Lung (tissue), 12 donors: Measurements from ENCODE around the gene CEP57L1. TPM values are rescaled to one million over a fixed set of nuclear protein-coding genes. Genes with fewer than 3 reads are reported as not detected.

Experiments used
- ATAC-seq: fragments of 200-7000 bp; cut with Tn5 transposase; one replicate; pipeline ENCODE4 v1.9.1; 2020; ENCODE audit warnings: moderate number of reproducible peaks; ENCODE audit not compliant: insufficient read depth, low FRiP score
- DNase-seq, 3 donors: peaks; one replicate each; pipeline ENCODE4 v3.0.0-alpha.2; 2013 to 2017
- H3K27ac ChIP-seq, 2 donors: one replicate each; pipeline ENCODE4 v1.5.1; 2013; ENCODE audit warnings: mild to moderate bottlenecking in 2 of 2, moderate library complexity in 2 of 2, control low read depth in 1 of 2, inconsistent platforms in 1 of 2, low read depth in 1 of 2, low read length in 1 of 2
- H3K27me3 ChIP-seq, 3 donors: one replicate each; pipeline ENCODE4 v1.5.1; 2013; ENCODE audit warnings: low read length in 2 of 3; ENCODE audit not compliant: control insufficient read depth in 3 of 3, insufficient read depth in 3 of 3
- H3K36me3 ChIP-seq, 4 donors: one replicate each; pipeline ENCODE4 v1.5.1; 2013; ENCODE audit warnings: low read length in 4 of 4, mild to moderate bottlenecking in 1 of 4, moderate library complexity in 1 of 4; ENCODE audit not compliant: control insufficient read depth in 4 of 4, insufficient read depth in 4 of 4
- H3K4me1 ChIP-seq, 5 donors: one replicate each; pipeline ENCODE4 v1.5.1; 2013; ENCODE audit warnings: low read length in 5 of 5, mild to moderate bottlenecking in 2 of 5, moderate library complexity in 1 of 5; ENCODE audit not compliant: control insufficient read depth in 5 of 5, insufficient read depth in 5 of 5
- H3K4me3 ChIP-seq: one replicate; pipeline ENCODE4 v1.5.1; 2013; ENCODE audit warnings: mild to moderate bottlenecking, control low read depth, moderate library complexity
- H3K9ac ChIP-seq, 2 donors: one replicate each; pipeline ENCODE4 v1.5.1; 2013; ENCODE audit warnings: low read length in 2 of 2, control low read depth in 1 of 2; ENCODE audit not compliant: insufficient read depth in 1 of 2
- H3K9me3 ChIP-seq, 4 donors: one replicate each; pipeline ENCODE4 v1.5.1; 2013; ENCODE audit warnings: low read length in 3 of 4, mild to moderate bottlenecking in 1 of 4, moderate library complexity in 1 of 4; ENCODE audit not compliant: control insufficient read depth in 4 of 4, insufficient read depth in 3 of 4
- CTCF ChIP-seq: IDR thresholded peaks from 2 replicates; pipeline ENCODE4 v1.5.1; 2012; ENCODE audit warnings: mild to moderate bottlenecking; ENCODE audit errors: control extremely low read depth, extremely low read depth
- WGBS, 2 donors: extraction: QIAGEN DNeasy Blood & Tissue Kit; methylation state at CpG; one replicate each; pipeline ENCODE4 v1.1.7; 2013; 5-methylcytosine and 5-hydroxymethylcytosine counted together
- polyA plus RNA-seq, 2 donors: library from polyadenylated mRNA; stranded (reverse); fragments of 200-250 nt; gene quantifications; one replicate each; pipeline ENCODE4 v1.2.1, GENCODE V29; 2013
- total RNA-seq, 2 donors: library from RNA; depleted of rRNA in 1 of 2; stranded (reverse); fragments of >200 nt in 1 of 2; gene quantifications; one replicate each; pipeline ENCODE4 v1.2.1, GENCODE V29; 2014 to 2021
- donor health status: control.
- donor health status: control.
- donor health status: Bipolar disorder and iron deficiency.
- donor health status: healthy.
- donor health status: DM: yes; HTN: yes; CAD: no.

CEP57L1 gene
- total and polyA plus RNA-seq, 4 donors, result 4.8 to 44.3 (median 8.2) TPM

DNA sequence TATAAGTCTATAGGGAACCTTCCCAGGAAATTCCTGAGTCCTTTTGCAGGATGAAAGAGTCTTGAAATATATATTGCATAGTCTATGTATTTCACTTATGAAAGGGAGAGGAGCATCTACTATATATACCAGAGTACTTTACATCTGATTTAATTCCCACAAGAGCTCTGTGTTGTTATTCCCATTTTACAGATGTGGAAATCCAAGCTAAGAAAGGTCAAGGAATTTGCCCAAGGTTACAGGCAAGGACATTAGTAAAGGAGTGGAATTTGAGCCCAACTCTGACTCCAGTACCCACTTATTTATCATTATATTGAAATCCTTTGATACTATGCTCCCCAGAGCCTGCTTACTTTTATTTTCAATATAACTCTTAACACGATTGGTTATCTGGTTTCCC is 3.2 kb upstream of the CEP57L1 start:
- Histone ChIP-seq H3K9me3 (no peaks in the 10 kb centered on the region), H3K36me3 (peaks cover 0 to 4% (median 2%) of the 10 kb centered on the region in 4 donors), H3K27me3 (no peaks in the 10 kb centered on the region), H3K27ac (peak overlapping the region in 1 of 2 donors; percentile 17), H3K4me3 (no peak overlapping the region), H3K9ac (no peak overlapping the region), H3K4me1 (peaks cover 0 to 42% (median 18%) of the 10 kb centered on the region in 5 donors)
- DNase-seq (no peak), ATAC-seq (no peak)
- TF ChIP-seq CTCF, result no peak
- WGBS, 2 donors, result 28 to 31% methylated on average over 1 of the region's 1 CpG

DNA sequence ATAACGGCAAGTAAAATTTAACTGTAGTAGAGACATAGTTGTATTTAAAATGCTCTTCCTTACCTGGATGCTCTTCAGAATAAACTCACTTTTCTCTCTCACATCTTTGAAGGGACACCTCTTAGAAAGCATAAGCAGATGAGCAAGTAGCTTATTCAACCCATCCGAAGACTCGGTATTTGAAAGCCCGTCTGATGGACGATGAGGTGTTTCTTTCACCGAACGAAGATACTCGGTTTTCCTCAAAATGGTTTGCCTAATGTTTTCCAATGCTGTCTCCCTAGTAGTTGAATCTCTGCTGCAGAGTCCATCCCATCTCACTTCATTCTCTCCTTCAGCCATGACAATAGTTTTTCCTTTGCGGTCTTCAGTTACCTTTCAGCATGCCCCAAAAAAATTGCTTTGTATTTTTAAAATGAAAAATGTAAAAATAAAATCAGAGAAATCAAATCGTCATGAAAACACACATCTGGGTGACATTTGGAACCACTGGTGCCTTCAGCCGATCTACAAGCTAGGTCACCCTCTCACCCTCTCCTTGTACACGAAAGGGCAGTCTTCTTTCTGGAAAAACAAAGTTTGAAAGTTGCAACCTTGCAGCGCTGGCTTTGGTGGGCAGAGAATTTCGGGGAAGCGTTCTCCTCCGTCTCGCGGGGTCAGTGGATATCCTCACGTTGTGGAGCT is 1.4 kb upstream of the CEP57L1 start:
- Histone ChIP-seq H3K9me3 (no peaks in the 10 kb centered on the region), H3K36me3 (peaks cover 0 to 4% (median 2%) of the 10 kb centered on the region in 4 donors), H3K9ac (peak overlapping the region; percentile 93 to 97), H3K4me3 (peak overlapping the region; percentile 56), H3K27me3 (no peaks in the 10 kb centered on the region), H3K4me1 (peaks cover 0 to 42% (median 18%) of the 10 kb centered on the region in 5 donors), H3K27ac (peak overlapping the region; percentile 99)
- peak in 2 of 3 donors; percentile 44 to 66 for DNase-seq
- WGBS, 2 donors, result 0% methylated on average over 19 of the region's 19 CpGs
- ATAC-seq, result no peak
- TF ChIP-seq CTCF, result no peak

GRCh38 chr6:109094416-109095035 is 781 bp upstream of the CEP57L1 start, which contains the start of gene SESN1:
TSS of gene SESN1 (minus strand) at chr6:109094846. CDS start at chr6:109094073, 773 bp downstream.
- peak within 1 kb of the TSS; percentile 93 to 99 for H3K9ac ChIP-seq
- peak within 1 kb of the TSS; percentile 72 for H3K4me3 ChIP-seq
- WGBS, 2 donors, result 0 to 1% methylated on average over 26 to 62 of the region's 62 CpGs
- H3K9me3 ChIP-seq, result no peaks in the 10 kb centered on the region
- peaks cover 0 to 37% (median 16%) of the 10 kb centered on the region in 5 donors for H3K4me1 ChIP-seq
- DNase-seq, result peak; percentile 95 to 97 (median 96)
- H3K36me3 ChIP-seq, result peaks cover 0 to 4% (median 2%) of the 10 kb centered on the region in 4 donors
- peak; percentile 93 for ATAC-seq
- no peak for TF ChIP-seq CTCF
- peak within 1 kb of the TSS; percentile 99 for H3K27ac ChIP-seq
- no peaks in the 10 kb centered on the region for H3K27me3 ChIP-seq
